GM21576 (cell line): ENCODE data around the gene IMPDH2.

Experiments used
- ATAC-seq: cut with Tn5 transposase; IDR thresholded peaks from one replicate; pipeline ENCODE4 v1.9.1; 2021; ENCODE audit warnings: mild to moderate bottlenecking, moderate library complexity; ENCODE audit not compliant: unreplicated experiment

Gene IMPDH2

DNA sequence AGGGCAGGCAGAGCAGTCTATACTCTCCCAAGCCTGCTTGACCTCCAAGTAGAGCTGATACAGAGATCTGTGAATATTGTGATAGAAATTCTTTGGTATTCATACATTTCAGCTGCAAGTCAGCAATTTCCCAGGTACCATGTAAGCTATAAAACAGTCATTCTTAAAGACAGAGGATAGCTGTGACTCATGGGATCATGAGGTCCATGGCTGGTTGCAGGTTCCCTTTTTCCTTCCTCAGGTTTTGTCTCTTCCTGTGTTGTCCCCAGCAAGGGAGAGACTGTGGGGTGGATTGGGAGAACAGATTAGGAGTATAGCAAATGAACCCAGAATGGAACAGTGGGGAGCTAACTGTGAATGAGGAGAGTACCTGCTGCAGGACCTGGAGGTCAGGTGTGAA is 44.5 kb downstream of the IMPDH2 start:
- ATAC-seq: no peak

DNA sequence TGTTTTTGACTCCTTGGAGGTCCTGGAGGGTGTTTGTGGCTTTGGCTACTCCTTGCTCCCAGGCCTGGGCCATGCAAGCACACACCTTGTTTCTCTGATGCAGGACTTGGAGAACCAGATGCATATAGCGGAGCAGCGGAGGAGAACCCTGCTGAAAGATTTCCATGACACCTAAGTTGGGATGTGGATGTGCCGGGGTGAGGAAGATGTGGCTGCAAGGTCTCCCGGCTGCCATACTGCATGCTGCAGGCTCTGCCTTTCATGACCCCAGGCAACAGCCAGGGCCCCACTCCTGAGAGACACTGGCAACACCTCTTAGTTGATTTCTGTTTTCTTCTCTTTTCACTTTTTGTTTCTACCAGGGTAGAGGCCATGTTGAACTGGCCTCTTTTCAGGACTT is 46.1 kb downstream of the IMPDH2 start:
- no peak for ATAC-seq

DNA sequence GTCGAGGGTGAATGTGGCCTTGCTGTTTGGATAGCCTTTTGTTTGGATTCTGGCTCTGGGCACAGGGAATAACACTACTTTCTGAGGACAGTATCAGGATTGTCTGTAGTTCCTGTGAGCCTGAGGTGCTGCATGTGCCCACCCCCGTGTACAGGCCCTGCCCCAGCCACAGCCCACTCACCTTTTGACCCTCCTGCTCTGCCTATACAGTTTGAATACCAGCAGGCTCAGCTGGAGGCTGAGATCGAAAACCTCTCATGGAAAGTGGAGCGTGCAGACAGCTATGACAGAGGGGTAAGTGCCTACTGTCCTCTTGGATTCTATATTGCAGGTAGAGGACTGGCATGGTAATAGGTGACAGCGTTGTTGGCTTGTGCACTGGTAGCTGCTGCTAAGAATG is 46.5 kb downstream of the IMPDH2 start:
- ATAC-seq: no peak

DNA sequence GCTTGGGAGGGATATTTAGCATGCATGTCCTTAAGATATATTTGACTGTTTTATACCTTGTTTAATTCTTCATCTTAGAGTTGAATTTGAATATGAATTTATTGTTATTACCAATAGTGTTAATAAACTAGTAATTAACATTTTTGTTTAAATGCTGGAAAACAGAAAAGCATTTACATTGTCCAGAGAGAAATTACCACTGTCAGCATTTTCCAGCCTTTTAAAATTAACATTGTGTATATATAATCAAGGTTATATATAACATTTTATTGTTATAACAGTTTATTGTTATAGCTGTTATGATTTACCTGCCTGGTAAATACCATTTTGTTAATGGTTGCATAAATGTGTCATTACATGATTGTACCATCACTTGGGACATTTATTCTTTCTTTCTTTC is 47.2 kb downstream of the IMPDH2 start:
- no peak for ATAC-seq

DNA sequence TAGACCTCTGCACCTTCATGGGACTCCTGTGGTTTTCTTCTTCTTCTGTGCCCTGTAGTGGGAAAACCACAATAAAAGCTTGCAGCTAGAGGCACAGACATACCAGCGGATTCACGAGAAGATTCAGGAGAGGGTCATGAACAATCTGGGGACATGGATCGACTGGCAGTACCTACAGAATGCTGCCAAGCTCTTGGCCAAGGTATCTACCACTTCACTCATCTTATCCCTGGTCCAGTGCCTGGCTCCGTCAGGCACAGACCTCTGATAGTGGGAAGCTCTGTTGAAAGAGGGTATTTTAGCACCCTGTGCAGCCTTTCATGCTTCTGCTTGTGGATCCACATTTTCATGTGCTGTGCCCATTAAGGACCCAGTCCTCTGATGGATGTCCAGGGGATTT is 48.9 kb downstream of the IMPDH2 start:
- no peak for ATAC-seq

DNA sequence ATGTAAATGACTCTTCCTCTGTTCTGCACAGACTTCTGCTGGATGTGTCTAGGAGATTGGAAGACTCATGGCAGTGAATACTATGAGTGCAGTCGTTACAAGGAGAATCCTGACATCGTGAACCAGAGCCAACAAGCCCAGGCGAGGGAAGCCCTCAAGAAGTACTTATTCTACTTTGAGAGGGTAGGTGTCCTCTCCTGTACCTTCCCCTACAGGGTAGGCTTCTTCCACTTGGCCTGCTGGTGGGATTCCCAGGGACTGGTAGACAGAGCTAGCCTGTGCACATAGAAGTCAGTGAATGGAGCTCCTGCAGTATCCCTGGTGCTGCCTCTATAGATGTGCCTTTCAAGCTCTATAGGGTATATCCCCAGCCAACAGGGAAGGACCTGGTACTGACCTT is 49.7 kb downstream of the IMPDH2 start:
- no peak for ATAC-seq
